ENCODE measurements around the gene KIF2C.

The KIF2C gene

GRCh38 chr1:44806704-44807363 is 67.2 kb downstream of the KIF2C start, which contains the start of gene DYNLT4:
Gene DYNLT4 (minus strand): TSS chr1:44807351. CDS start chr1:44806668, 683 bp downstream.
- TF ChIP-seq CTCF (IDR thresholded peaks at IDR 0.05; ENCODE audit: low read depth, low read length) (no peak), EZH2phosphoT487 (IDR thresholded peaks at IDR 0.05; ENCODE audit: low read depth) (no peak)
- Histone ChIP-seq H3K9me3 (ENCODE audit: insufficient read depth, low read length) (no peaks in the 10 kb centered on the region), H4K20me1 (ENCODE audit: insufficient read depth, low read length) (peaks cover 9% of the 10 kb centered on the region), H3K4me1 (ENCODE audit: low read length) (peaks cover 94% of the 10 kb centered on the region), H3K79me2 (ENCODE audit: low read length) (peaks cover 62% of the 10 kb centered on the region), H3K4me3 (ENCODE audit: low read length) (peak within 1 kb of the TSS; percentile 38; the same call in 1 of the 2 replicates), H2AFZ (ENCODE audit: low read depth, low read length) (no peak within 1 kb of the TSS), H3K27me3 (ENCODE audit: low read depth, low read length) (no peaks in the 10 kb centered on the region), H3K9ac (ENCODE audit: low read length) (peak within 1 kb of the TSS; percentile 94), H3K27ac (ENCODE audit: low read length) (peak within 1 kb of the TSS; percentile 100), H3K4me2 (ENCODE audit: low read length) (peak within 1 kb of the TSS; percentile 78), H3K36me3 (replicated peaks; ENCODE audit: low read depth, low read length) (peaks cover 56% of the 10 kb centered on the region)

- peaks cover 52% of the 10 kb centered on the region for H3K36me3 ChIP-seq (replicated peaks; ENCODE audit: low read depth, low read length)
- no peaks in the 10 kb centered on the region for H3K27me3 ChIP-seq (ENCODE audit: low read depth, low read length)
- H4K20me1 ChIP-seq (ENCODE audit: insufficient read depth, low read length), result peaks cover 3% of the 10 kb centered on the region; the same call in 1 of the 2 replicates
- H3K4me3 ChIP-seq (ENCODE audit: low read length), result peak overlapping the region; percentile 38; the same call in 1 of the 2 replicates
- H3K9me3 ChIP-seq (ENCODE audit: insufficient read depth, low read length), result no peaks in the 10 kb centered on the region
- peaks cover 91% of the 10 kb centered on the region for H3K4me1 ChIP-seq (ENCODE audit: low read length)
- H3K79me2 ChIP-seq (ENCODE audit: low read length), result peaks cover 59% of the 10 kb centered on the region
- TF ChIP-seq EZH2phosphoT487 (IDR thresholded peaks at IDR 0.05; ENCODE audit: low read depth), result no peak
- no peak for TF ChIP-seq CTCF (IDR thresholded peaks at IDR 0.05; ENCODE audit: low read depth, low read length)
- H3K4me2 ChIP-seq (ENCODE audit: low read length), result peak overlapping the region; percentile 78
- H2AFZ ChIP-seq (ENCODE audit: low read depth, low read length), result no peak overlapping the region
- peak overlapping the region; percentile 94 for H3K9ac ChIP-seq (ENCODE audit: low read length)
- H3K27ac ChIP-seq (ENCODE audit: low read length), result peak overlapping the region; percentile 100
Observed at GRCh38 chr1:44807364-44808062, 67.9 kb downstream of the KIF2C start.

- Histone ChIP-seq H3K27ac (ENCODE audit: low read length) (peak within 1 kb of the TSS; percentile 100), H3K4me3 (ENCODE audit: low read length) (peak within 1 kb of the TSS; percentile 38), H3K4me2 (ENCODE audit: low read length) (peak within 1 kb of the TSS; percentile 78), H3K4me1 (ENCODE audit: low read length) (peaks cover 83% of the 10 kb centered on the region), H2AFZ (ENCODE audit: low read depth, low read length) (no peak within 1 kb of the TSS), H3K27me3 (ENCODE audit: low read depth, low read length) (no peaks in the 10 kb centered on the region), H3K9me3 (ENCODE audit: insufficient read depth, low read length) (no peaks in the 10 kb centered on the region), H3K79me2 (ENCODE audit: low read length) (peaks cover 51% of the 10 kb centered on the region), H3K9ac (ENCODE audit: low read length) (peak within 1 kb of the TSS; percentile 94), H4K20me1 (ENCODE audit: insufficient read depth, low read length) (no peaks in the 10 kb centered on the region), H3K36me3 (replicated peaks; ENCODE audit: low read depth, low read length) (peaks cover 50% of the 10 kb centered on the region)
- TF ChIP-seq CTCF (IDR thresholded peaks at IDR 0.05; ENCODE audit: low read depth, low read length) (no peak), EZH2phosphoT487 (IDR thresholded peaks at IDR 0.05; ENCODE audit: low read depth) (no peak)
Observed at GRCh38 chr1:44808063-44808937, 68.7 kb downstream of the KIF2C start, which contains the start of gene BTBD19. Gene BTBD19 (plus strand): TSS chr1:44808523. CDS start chr1:44808821, 298 bp downstream.

All from OCI-LY3 (cell line).